Epithelial cell of proximal tubule (primary cell): ENCODE measurements around the gene CDK13. TPM values are rescaled to one million over a fixed set of nuclear protein-coding genes. Genes with fewer than 3 reads are reported as not detected.

Experiments used
- DNase-seq: peaks from one replicate; pipeline ENCODE4 v3.0.0-alpha.2; 2011; ENCODE audit warnings: low read depth
- H3K4me3 ChIP-seq: 2 replicates; pipeline ENCODE4 v1.5.1; 2011; ENCODE audit warnings: low read depth, mild to moderate bottlenecking, low read length
- total RNA-seq: library from RNA; depleted of rRNA; stranded (reverse); fragments of >200 nt; gene quantifications from 2 replicates; pipeline ENCODE4 v1.2.3, GENCODE V29; 2015
- TF ChIP-seq, protein P1 (sequence below): conservative IDR thresholded peaks from 2 replicates; pipeline ENCODE4 v1.5.1; 2012; ENCODE audit warnings: low read depth, mild to moderate bottlenecking, low read length

Gene CDK13
- total RNA-seq, 1 donor from 2014 or later, result 41.1 TPM

DNA sequence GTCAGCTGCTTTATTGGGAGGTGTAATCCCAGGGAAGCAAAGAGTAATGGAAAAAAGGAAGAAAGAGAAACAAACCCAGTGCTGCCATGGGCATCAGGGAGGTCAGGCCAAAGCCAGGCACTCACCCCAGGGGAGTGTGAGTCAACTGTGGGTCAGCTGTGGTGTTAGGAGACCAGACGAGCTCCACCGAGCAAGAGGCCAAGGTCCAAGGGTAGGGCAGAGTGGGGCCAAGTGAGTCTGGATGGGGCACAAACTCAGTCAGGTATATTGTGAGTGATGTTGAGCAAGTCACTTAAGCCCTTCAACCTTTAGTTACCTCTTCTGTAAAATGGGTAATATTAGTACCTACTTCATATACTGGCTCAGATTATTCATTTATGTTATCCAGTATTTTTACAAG, 30.4 kb upstream of the CDK13 start:
- no peak for DNase-seq
- TF ChIP-seq, protein P1, sequence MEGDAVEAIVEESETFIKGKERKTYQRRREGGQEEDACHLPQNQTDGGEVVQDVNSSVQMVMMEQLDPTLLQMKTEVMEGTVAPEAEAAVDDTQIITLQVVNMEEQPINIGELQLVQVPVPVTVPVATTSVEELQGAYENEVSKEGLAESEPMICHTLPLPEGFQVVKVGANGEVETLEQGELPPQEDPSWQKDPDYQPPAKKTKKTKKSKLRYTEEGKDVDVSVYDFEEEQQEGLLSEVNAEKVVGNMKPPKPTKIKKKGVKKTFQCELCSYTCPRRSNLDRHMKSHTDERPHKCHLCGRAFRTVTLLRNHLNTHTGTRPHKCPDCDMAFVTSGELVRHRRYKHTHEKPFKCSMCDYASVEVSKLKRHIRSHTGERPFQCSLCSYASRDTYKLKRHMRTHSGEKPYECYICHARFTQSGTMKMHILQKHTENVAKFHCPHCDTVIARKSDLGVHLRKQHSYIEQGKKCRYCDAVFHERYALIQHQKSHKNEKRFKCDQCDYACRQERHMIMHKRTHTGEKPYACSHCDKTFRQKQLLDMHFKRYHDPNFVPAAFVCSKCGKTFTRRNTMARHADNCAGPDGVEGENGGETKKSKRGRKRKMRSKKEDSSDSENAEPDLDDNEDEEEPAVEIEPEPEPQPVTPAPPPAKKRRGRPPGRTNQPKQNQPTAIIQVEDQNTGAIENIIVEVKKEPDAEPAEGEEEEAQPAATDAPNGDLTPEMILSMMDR, result no peak
- H3K4me3 ChIP-seq, result no peak overlapping the region

DNA sequence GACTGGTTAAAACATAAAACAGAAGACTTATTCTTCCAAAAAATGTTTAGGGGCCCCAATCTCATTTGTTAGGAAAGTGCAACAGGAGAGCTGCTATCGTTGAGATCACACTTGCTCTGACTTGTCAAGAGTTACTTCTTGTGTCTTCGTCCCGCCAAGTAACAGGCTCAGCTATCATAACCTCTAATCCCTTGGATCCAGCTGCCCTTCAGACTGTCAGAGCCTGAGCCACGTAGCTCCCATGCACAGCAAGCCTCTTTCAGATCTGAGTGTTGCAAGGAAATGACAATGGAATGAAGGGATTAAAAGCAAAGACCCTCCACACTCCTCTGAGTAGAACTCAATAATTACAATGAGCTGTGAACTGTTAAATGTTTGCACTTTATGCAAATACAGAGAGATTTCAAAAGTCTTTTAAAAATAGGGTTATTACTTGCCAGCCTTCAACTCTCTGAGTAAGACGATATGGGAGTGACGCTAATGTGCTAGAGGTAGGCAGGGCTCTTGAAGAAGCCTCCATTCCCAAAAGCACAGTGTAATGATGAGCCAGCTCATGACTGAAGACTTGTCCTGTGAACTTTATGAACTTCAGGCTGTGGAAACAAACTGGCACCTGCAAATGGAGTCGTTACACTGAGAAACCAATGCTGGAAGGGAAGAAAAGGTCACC, 28.4 kb upstream of the CDK13 start:
- TF ChIP-seq, protein P1, result no peak
- H3K4me3 ChIP-seq, result no peak overlapping the region
- no peak for DNase-seq

DNA sequence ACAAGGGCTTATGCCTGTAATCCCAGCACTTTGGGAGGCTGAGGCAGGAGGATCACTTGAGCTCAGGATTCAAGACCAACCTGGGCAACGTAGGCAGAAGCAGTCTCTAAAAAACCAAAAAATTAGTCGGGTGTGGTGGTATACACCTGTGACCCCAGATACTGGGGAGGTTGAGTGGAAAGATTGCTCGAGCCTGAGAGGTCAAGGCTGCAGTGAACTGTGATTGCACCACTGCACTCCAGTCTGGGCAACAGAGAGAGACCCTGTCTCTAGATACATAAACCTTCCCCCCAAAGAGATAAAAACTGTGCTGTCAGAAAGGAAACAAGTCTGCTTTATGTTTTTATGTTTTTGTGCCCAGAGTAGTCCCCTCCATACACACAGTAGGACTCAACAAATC, 27.5 kb upstream of the CDK13 start:
- TF ChIP-seq, protein P1, result no peak
- DNase-seq, result no peak
- H3K4me3 ChIP-seq, result no peak overlapping the region

DNA sequence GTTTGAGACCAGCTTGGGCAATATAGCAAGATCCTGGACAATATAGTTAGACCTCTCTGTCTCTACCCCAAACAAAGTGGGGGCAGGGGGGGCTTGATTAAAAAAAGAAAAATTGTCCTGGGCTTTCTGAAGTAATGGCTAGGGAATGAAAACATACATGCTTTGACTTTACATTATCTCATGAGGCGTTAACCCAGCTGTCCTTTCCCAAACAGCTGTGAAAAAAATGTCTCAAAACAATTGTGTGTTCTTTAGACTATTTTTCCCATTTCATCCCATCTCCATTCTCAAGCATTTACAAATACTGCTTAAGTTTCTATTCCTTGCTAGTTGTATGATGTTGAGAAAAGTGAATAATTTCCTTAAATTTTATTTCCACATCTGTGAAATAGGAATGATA, 27.0 kb upstream of the CDK13 start:
- no peak overlapping the region for H3K4me3 ChIP-seq
- TF ChIP-seq, protein P1, result no peak
- DNase-seq, result no peak

DNA sequence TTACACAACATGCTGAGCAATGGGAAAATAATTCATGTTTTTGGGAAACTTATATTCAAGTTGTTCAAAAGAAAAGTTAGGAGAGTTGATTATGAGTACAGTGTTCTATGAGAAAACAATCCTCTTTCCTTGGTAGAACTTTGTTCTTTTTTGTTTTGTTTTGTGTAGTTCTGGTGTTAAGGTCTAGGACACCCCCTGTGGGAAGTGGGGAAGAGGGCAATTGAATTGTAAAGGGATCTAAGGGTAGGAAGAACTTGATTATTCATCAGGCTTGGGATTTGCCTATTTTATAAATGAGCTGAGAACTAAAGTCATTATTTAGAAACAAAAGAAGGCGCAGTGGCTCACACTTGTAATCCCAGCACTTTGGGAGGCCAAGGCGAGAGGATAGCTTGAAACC, 25.9 kb upstream of the CDK13 start:
- no peak for DNase-seq
- no peak overlapping the region for H3K4me3 ChIP-seq
- TF ChIP-seq, protein P1, result peak; percentile 20

DNA sequence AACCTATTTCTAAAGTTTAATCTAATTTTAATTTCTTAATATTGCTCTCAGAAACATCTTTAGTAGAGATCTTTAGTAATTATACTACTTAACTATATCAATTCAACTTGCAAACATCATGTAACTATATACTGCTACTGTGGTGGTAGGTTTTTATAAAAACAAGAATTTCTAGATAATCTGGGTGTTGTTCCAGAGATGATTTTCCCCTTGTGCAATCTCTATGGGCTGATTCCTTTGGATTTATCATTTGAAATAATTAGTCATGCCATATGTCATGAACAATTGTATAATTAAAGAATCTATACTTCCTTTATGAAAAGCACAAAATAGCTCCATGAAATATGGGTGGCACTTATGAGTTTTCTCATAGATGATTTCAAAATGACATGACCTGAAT, 23.9 kb upstream of the CDK13 start:
- no peak overlapping the region for H3K4me3 ChIP-seq
- no peak for DNase-seq
- TF ChIP-seq, protein P1, result no peak

DNA sequence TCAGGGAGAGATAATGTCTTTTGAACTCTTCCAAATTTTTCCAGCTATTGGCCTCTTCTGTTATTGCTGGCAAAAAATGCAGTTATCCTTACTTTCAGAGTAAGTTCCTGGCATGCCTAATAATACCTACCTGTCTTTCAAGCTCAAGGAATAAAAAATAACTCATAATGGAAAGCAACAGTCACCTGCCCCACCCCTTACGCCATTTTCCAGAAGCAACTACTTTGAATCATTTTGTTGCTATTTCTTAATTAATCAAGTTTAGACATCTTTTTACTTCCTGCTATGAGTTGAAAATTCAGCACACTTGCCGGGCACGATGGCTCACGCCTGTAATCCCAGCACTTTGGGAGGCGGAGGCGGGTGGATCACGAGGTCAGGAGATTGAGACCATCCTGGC, 23.0 kb upstream of the CDK13 start:
- no peak overlapping the region for H3K4me3 ChIP-seq
- TF ChIP-seq, protein P1, result no peak
- DNase-seq, result no peak
